GM18508 (cell line): Measurements from ENCODE around the gene MCUB.
A peak's percentile ranks its signal among the peaks of the same experiment; 100 is the strongest.
"Not testable (repeated sequence)": the region's sequence is repeated elsewhere in the genome, so short reads cannot be mapped to it uniquely, and the experiment has no call there.

ENCODE experiments used
- ATAC-seq: cut with Tn5 transposase; IDR thresholded peaks from one replicate; pipeline ENCODE4 v1.9.1; 2021; ENCODE audit warnings: moderate number of reproducible peaks; ENCODE audit not compliant: insufficient read depth, unreplicated experiment

MCUB gene, protein sequence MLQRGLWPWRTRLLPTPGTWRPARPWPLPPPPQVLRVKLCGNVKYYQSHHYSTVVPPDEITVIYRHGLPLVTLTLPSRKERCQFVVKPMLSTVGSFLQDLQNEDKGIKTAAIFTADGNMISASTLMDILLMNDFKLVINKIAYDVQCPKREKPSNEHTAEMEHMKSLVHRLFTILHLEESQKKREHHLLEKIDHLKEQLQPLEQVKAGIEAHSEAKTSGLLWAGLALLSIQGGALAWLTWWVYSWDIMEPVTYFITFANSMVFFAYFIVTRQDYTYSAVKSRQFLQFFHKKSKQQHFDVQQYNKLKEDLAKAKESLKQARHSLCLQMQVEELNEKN

DNA sequence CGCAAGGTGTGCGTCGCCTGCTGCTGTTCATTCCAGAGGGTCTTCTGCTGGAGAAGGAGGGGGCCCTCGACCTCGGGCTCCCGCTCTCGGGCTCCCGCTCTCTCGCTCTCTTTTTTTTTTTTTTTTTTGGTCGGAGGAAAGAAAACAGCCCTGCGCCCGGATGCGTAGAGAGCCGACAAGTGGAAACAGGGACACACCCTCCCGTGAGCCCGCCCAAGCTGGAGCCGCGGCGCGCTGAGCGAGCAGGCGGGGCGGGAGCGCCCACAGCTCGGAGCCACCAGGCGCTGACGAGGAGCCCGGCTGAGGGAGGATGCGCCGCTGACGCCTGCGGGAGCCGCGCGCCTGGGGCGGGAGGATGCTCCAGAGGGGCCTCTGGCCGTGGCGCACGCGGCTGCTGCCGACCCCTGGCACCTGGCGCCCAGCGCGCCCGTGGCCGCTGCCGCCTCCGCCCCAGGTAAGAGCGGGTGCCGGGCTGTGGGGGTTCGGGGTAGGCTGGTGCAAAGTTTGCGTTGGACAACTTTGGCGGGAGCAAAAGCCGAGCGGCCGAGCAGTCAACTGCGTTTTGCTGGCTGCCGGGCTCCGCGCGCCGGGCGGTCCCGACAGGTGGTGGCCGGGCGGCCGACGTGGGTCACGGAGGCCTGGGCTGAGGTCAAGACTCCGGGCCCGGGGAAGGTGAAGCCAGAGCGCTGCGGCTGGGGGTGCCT lies at the start of gene MCUB:
TSS of gene MCUB (plus strand) at position 264 of the 704 bp plus-strand sequence. CDS start at position 356, 92 bp downstream.
- ATAC-seq = peak; percentile 74

DNA sequence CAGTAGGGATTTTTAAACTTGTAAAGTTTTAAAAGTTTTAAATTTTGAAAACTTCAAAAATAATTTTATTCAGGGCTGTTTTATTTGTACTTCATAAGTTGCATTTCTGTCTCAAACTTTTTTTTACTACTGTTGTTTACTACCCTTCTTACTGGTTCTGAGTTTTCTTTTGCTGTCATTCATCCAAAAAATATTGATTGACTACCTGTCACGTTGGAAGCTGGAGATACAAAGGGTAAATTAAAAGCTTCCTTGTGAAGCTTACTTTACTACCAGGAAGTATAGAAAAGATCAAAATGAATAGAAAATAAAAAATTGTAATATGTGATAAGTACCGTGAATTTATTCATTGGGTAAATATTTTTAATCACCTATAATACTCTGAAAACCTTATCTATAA lies 49.4 kb upstream of the MCUB start:
- ATAC-seq = no peak

DNA sequence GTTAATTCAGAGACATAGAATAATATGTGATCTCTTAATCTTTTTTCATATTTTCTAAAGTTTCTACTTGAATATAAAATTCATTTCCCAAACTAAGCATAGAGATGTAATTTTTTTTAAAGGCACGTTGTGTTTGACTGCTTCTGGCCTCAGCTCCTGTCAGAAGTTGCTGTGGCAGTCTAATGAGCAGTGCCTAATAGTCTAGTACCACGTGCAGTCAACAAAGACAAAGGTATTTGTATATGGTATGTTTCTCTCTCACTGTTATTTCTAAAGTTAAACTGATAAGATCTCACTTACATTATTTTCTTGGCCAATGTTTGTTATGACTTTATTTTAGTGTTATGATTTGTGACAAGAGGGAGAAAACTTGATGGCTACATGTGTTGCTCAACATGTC lies 48.6 kb upstream of the MCUB start:
- no peak for ATAC-seq

DNA sequence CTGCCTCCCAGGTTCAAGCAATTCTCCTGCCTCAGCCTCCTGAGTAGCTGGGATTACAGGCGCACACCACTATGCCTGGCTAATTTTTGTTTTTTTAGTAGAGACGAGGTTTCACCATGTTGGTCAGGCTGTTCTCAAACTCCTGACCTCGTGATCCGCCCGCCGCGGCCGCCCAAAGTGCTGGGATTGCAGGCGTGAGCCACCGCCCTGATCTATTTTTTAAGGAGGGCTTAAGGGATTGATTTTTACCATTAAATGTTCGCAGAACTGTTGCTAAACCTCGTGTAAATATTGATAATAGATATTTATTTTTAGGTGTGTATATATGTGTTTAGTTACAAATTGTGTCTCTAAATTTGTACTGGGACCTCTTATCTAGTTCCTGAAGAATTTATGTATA lies 46.7 kb upstream of the MCUB start:
- ATAC-seq = not testable (repeated sequence)

DNA sequence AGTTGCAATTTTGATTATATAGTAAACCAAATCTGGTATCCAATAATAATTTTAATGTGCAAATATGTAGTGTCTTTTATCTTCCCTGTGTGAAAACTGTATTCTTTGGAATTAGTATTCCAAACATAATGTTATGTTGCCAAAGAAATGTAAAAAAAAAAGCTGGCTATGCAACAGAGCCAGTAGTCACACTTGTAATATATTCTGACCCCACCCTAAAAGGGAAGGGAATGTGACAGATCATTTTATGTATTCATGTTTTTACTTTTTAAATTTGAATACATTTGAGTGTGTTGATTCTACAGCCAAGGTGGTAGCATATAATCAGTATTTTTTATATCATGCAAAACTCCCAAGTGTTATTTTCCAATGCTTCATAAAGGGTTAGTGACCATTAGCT lies 27.9 kb upstream of the MCUB start:
- no peak for ATAC-seq

DNA sequence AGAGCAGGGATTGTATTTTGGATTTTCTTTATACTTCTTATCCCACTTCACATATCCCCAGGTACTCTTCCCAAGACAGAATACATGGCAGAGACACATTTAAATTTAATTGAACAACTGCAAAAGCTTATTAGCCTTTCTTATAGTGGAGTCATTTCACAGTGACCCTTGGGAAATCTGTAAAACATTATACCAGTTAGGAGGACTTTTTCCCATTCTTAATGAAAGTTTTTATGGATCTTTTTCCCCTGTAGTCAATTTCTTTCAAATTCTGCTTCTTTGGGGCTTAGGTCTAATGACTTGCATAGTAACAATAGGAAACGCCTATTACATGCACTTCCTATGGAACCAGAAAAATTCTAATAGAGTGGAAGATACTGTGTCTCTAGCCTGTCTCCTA lies 14.6 kb upstream of the MCUB start:
- ATAC-seq = no peak

DNA sequence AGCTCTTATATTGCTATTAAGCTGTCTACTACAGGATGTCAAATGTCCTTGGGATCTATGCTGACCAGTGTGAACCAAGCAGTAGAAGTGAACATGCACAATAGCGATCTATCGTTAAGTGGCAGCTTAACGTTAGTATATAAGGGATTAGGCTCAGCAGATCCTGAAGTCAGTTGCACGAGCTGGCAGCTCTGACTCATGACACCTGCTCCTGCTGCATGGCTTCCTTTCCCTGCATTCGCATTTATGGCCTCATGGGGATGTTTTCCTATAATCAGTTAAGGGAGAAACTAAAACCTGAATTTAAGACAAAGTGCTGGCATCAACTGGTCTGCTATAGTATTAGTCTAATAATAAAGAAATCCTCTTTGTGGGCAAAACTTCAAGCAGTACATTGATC lies 12.7 kb upstream of the MCUB start:
- no peak for ATAC-seq

DNA sequence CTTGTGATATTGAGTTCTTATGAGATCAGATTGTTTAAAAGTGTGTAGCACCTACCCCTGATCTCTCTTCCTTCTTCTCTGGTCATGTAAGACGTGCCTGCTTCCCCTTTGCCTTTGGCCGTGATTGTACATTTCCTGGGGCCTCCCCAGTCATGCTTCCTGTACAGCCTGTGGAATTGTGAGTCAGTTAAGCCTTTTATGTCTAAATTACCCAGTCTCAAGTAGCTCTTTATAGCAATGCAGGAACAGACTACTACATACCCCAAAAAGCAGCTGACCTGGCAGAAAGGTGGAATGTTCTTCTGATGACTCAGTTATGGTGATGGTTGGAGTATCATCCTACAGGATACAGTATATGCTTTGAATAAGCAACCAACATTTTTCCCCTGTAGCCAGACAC lies 11.4 kb upstream of the MCUB start:
- ATAC-seq = no peak

DNA sequence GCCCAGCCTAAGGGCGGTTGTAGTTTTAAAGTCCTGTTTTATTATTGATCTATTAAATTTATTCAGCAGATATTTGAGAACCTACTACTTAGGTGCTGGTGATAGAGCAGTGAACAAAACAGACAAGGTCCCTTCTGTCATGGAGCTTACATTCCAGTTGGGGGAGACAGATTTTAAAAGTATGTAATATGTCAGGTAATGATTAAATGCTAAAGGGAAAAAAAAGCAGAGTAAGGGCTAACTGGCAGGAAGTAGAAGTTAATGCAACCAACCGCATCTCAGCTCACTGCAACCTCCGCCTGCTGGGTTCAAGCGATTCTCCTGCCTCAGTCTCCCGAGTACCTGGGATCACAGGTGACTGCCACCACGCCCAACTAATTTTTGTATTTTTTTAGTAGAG lies 7.8 kb upstream of the MCUB start:
- ATAC-seq = no peak

DNA sequence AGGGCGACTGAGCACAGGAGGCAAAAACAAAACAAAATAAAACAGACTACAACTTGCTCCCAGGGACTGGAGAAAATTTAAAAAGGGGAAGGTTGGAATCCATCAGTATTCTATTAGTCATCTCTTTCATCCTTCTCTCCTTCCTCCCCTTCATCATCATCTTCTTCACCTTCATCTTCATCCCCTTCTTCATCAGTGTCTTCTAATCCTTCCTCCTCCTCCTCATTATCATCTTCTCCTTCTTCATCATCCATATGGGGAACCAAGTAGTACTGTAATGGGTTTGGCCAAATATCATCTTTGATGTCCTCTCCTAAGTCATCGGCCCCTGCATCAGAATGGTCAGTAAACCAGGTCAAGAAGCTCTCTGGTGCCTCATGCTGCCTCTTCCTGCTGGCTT lies 6.9 kb upstream of the MCUB start:
- ATAC-seq = no peak

DNA sequence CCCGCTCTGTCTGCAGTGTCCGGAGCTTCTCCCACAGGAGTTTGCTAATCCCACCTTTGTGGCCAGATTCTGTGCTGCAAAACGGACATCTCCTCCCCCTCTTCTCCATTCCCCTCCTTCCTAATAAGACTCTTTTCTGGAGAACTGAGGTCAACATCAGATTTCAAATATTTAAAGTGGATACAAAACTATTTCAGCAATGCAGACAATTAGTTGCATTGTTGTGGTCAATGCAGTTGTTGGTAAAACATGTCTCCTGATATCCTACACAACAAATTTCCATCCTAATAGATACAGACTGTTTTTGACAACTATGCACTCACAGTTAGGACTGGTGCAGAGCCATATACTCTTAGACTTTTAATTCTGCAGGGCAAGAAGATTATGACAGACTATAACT lies 5.1 kb upstream of the MCUB start:
- no peak for ATAC-seq

DNA sequence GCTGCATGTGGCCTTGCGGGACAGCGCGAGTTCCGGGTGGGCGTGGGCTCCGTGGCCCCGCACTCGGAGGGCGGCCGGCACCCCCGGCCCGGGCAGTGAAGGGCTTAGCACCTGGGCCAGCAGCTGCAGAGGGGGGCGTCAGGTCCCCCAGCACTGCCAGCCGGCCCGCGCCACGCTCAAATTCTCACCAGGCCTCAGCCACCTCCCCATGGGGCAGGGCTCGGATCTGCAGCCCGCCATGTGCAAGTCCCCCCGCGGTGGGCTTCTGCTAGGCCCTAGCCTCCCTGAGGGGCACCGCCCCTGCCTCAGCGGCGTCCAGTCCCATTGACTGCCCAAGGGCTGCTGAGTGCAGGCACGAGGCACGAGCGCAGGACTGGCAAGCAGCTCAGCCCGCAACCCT lies 2.6 kb upstream of the MCUB start:
- ATAC-seq = no peak

DNA sequence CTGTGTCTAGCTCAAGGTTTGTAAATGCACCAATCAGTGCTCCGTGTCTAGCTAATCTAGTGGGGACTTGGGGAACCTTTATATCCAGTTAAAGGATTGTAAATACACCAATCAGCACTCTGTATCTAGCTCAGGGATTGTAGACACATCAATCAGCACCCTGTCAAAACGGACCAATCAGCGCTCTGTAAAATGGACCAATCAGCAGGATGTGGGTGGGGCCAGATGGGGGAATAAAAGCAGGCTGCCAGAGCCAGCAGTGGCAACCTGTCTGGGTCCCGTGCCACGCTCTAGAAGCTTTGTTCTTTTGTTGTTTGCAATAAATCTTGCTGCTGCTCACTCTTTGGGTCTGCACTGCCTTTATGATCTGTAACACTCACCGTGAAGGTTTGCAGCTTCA lies 2.0 kb upstream of the MCUB start:
- not testable (repeated sequence) for ATAC-seq

DNA sequence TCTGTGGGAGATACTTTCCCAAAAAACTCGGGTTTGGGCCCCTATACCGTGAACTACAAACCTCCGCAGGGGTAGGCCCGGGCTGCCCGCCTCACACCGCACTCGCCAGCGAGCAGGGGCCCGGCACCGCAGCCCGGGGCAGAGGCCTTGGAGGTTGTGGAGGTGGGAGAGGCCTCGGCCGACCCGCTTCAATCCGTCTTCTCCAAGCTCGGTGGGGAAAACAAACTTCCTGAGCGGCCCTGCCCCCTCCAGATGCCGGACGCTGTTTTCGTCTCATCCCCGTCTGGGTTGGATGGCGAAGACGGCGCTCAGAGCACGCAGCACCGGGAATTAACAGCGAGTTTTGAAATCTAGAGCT lies 442 bp upstream of the MCUB start:
- ATAC-seq = peak; percentile 13

DNA sequence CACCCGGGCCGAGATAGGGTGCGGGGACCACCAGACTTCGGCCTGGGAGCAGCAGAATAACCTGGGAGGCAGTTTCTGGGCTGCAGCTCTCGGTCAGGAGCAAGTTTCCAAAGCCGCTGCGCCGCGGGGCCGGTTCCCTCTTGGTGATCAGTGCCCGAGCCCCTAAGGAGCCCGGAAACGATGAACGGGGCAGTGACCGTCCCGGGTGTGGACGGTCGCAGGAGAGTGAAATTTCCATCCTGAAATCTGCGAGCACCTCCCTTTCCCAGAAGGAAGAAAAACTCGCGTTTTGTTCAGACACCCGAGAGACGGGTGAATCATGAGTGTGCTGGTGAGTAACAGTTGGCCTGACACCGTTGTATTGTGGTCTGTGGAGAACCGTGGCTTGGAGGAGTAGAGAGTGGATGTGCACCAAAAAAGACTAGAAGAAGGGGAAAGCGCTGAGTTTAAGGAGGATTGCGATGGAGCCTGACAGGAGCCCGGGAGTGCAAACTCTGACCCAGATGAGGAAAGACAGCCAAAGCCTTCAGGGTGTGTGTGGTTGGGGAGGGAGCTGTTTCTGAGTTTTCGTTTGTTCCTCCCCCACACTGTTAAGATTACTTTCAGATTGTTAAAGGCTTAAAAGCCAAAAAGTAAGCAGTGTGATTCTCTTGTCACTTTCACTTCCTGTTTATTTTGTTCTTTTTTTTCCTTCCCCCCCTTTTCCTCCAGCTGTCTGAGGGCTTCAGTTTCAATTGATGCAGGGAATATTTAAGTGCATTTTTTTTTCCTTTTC lies 828 bp downstream of the MCUB start:
- ATAC-seq = peak; percentile 52

DNA sequence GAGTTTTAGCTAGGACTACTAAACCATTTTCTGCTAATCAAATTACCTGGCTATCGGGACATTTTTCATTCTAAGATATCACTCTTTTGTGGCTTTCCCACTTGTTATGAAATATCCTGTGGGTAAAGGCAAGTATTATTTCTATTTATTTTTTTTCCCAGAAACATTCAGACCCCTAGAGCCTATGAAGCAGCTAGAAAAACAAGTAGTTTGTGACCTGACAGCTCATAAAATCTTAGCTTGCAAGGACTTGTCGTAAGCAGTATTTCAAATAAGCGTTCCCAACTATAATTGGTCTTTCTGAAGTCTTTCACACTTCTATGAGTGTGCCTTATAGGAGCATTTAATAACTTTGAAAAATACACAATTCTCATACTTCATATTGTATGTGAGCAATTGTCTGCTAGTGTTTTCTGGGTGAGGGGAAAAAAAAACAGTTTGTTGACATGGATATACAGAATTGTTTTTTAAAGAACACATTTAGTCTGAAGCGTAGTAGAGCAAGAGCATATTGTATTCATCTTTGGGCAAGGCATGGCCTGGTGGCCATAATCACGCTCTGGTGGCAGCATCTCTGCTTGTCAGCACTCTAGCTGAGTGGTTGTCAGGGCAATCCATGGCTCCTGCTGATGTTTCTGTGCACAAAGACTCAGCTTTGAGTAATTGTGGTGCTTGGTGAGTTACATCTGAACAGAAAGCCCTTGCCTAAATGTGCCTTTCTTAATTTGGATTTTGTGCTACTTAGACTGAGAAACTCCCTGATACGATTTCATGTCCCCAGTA lies 2.6 kb downstream of the MCUB start:
- ATAC-seq = no peak

DNA sequence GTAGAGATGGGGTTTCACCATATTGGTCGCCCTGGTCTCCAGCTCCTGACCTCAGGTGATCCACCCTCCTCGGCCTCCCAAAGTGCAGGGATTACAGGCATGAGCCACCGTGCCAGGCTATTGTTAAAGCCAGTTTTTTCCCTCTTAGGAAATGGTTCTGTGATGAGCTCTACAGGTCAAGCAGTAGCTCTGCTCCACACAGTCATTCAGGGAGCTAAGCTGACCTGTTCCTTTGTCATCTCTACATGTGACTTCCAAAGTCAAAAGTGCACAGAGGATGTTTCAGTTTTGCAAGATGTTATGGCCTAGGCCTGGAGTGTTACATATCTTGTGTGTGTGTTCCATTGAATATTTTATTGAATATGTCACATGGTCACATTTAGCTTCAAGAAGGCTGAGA lies 11.4 kb downstream of the MCUB start:
- ATAC-seq = no peak

DNA sequence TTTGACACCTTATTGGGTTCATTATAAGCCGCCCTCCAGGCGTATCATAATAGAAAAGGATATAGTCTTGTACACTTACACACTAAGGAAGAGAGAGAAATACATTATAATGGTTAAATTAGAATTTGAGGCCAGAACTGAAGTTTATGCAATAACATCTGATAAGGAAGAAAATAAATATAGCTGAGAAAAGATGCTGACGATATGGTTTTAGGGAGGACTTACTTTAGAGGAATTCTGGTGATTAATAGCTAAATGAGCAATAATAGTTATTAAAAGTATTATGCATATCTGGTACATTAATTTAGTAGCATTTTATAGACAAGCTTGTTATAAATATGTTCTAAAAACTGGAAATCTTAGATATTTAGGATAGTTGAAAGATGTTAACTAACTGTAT lies 12.1 kb downstream of the MCUB start:
- no peak for ATAC-seq

DNA sequence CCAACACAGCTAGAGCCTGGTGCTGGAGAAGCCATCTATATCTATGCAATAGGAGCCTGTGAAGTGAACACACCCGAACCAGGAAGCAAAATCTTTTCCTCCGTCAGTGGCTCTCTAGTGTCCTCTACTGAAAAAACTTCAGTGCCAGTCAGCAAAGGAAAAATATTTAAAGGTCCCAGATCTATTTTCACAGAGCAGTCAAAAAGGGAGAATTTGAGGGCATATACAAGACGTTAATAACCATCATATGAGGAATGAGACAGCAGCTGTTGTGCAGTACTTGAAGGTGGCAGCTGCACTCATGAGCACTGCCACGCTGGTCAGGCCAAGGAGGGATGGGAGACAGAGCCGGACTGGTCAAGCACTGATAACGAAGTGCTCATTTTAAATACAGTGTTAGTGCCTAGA lies 14.4 kb downstream of the MCUB start:
- ATAC-seq = no peak

DNA sequence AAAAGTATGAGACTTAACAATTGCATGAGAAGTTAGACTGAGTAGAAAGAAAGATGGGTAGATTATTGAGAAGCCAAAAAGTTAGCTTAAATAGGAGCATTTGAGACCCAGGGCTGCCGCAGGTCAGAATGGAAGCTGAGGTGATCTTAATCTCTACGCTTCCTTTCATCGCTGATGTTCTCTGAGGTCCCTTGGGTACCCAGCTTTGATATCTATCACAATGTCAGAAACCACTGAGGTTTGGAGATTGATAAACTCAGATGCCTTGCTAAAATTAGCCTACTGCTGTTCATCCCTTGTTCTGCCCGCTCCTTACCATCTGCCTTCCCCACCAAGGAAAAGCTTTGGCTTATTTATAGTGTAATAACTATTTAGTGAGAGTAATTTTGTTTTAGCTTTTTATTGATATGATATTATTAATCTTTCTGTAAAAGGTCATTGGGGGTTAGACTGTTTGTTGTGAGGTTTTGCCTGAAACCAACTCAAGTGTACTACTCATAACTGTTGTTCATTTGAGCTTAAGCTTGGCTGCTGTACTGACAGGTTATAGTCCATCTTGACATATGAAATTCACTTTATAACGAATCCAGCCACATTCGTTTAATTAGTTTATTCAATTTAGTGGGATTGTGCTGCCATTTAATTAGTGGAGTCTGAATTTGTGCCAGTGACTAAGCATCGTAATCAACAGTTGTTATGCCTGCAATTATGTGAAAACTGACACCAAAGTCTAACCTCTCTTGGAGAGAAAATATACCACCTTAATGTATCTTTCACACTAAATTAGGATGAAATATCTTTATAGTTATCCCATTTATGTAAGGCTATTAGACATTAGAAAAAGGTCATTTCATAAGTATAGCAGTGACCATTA lies 15.1 kb downstream of the MCUB start:
- no peak for ATAC-seq
